GM12864 (cell line): ENCODE results near the gene C5AR2.
"Not testable (repeated sequence)": the region's sequence is repeated elsewhere in the genome, so short reads cannot be mapped to it uniquely, and the experiment has no call there.

ENCODE experiments used
- DNase-seq: peaks from one replicate; pipeline ENCODE4 v3.0.0-alpha.2; 2011; ENCODE audit warnings: low read depth
- H3K4me3 ChIP-seq: 2 replicates; pipeline ENCODE4 v1.5.1; 2011; ENCODE audit warnings: mild to moderate bottlenecking, low read depth, low read length, control low read depth
- CTCF ChIP-seq: IDR thresholded peaks from 2 replicates; pipeline ENCODE4 v1.5.1; 2011; ENCODE audit warnings: low read depth, mild to moderate bottlenecking, moderate library complexity, low read length, control low read depth, inconsistent platforms; ENCODE audit errors: missing control alignments

The C5AR2 gene

GRCh38 chr19:47323409-47323808 lies 8.6 kb upstream of the C5AR2 start:
- no peak for TF ChIP-seq CTCF
- H3K4me3 ChIP-seq = no peak overlapping the region
- DNase-seq = no peak

GRCh38 chr19:47323872-47324271 lies 8.1 kb upstream of the C5AR2 start:
- TF ChIP-seq CTCF = no peak
- no peak for DNase-seq
- H3K4me3 ChIP-seq = no peak overlapping the region

- DNase-seq = no peak
- H3K4me3 ChIP-seq = no peak overlapping the region
- no peak for TF ChIP-seq CTCF
These were observed 7.5 kb upstream of the C5AR2 start for GRCh38 chr19:47324502-47324901.

GRCh38 chr19:47330466-47330869 lies 1.5 kb upstream of the C5AR2 start:
- no peak overlapping the region for H3K4me3 ChIP-seq
- DNase-seq = no peak
- no peak for TF ChIP-seq CTCF

- DNase-seq = no peak
- no peak for TF ChIP-seq CTCF
- no peak overlapping the region for H3K4me3 ChIP-seq
These were observed 485 bp upstream of the C5AR2 start for GRCh38 chr19:47331490-47331889.

GRCh38 chr19:47336765-47337718 lies 5.1 kb downstream of the C5AR2 start:
- H3K4me3 ChIP-seq, DNase-seq: not testable (repeated sequence)

- no peak overlapping the region for H3K4me3 ChIP-seq
- TF ChIP-seq CTCF = no peak
- no peak for DNase-seq
These were observed 7.4 kb downstream of the C5AR2 start for GRCh38 chr19:47339196-47339880.
